ENCODE measurements around the gene TUSC7. TPM values are rescaled to one million over a fixed set of nuclear protein-coding genes. Genes with fewer than 3 reads are reported as not detected.
A peak's percentile ranks its signal among the peaks of the same experiment; 100 is the strongest.

Gene TUSC7
- total and polyA plus RNA-seq, 2 of the 4 experiments (the other 2 are of a cell fraction), result not detected

DNA sequence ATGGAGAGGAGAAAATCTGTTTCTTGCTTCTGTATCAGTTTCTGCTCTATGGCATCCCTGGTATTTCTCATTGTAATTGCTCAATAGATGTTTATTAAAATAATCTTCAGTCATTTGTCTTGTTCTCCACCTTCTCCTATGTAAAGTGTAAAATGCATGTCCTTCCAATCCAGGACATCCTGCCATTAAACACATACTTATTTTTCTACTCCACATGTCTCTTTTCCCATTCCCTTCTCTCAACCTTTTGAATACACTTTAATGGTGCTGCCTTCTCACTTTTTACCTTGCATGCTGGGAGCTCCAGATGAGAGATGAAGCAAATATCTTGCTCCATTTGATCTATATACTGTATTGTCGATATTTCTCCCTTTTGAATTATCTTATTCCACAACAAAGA, 49.7 kb downstream of the TUSC7 start:
- no peak overlapping the region for H3K4ac ChIP-seq (ENCODE audit: low read depth, low read length)
- DNase-seq (no peak), ATAC-seq (ENCODE audit: low read depth) (0 out of 2 replicates have a peak, but pooled peaks have one; percentile 32)
- no peak overlapping the region for H3K56ac ChIP-seq (ENCODE audit: extremely low read depth, insufficient read depth, low read length)
- no peak overlapping the region for H4K91ac ChIP-seq (ENCODE audit: insufficient read depth, low read depth, low read length)
- no peak overlapping the region for H2AFZ ChIP-seq (replicated peaks; ENCODE audit: low read length, poor library complexity)
- H4K5ac ChIP-seq (ENCODE audit: low read depth, low read length), result no peak overlapping the region
- no peak overlapping the region for H3K9ac ChIP-seq (ENCODE audit: low read depth, low read length)
- no peak overlapping the region for H3K14ac ChIP-seq (replicated peaks; ENCODE audit: low read depth, low read length)
- in situ Hi-C loops (cut with MboI; ENCODE audit: low sequenced_read_pairs), result loop anchor here (5.0 kb wide), 1 partner anchor 622 kb away; no protein-coding TSS in a partner anchor
- no peaks in the 10 kb centered on the region for H3K79me1 ChIP-seq (ENCODE audit: low read depth in 1 of 2, low read length in 2 of 2)
- no peak overlapping the region for H3K18ac ChIP-seq (ENCODE audit: low read depth, low read length)
- no peak overlapping the region for H2AK9ac ChIP-seq (replicated peaks; ENCODE audit: low read depth, low read length, poor library complexity)
- H2BK15ac ChIP-seq (ENCODE audit: low read depth, low read length), result no peak overlapping the region
- no CpG with 5 or more reads among the region's 1 CpG for WGBS, 2 experiments (ENCODE audit: extremely low coverage in 2 of 2, insufficient read length in 1 of 2)
- intact Hi-C loops (cut with micrococcal nuclease), result loop anchor here (5.0 kb wide), 4 partner anchors 147 to 927 kb away; no protein-coding TSS in a partner anchor
- no peaks in the 10 kb centered on the region for H3K27me3 ChIP-seq (ENCODE audit: control insufficient read depth, insufficient read depth, low read length)
- no peak overlapping the region for H3K27ac ChIP-seq (ENCODE audit: insufficient read depth, low read length)
- H2BK20ac ChIP-seq (ENCODE audit: low read depth, low read length), result no peak overlapping the region
- H4K20me1 ChIP-seq (ENCODE audit: insufficient read depth, low read length), result no peaks in the 10 kb centered on the region
- ChIA-PET POLR2A (ENCODE audit: unreplicated experiment) (no interaction called here), CTCF (interaction anchor here (1.3 kb wide), 1 partner anchor 12 kb away, joined by 5 read pairs; no protein-coding TSS in a partner anchor)
- no peak overlapping the region for H2BK120ac ChIP-seq (ENCODE audit: low read depth, low read length)
- H2AK5ac ChIP-seq (ENCODE audit: low read depth, low read length), result no peak overlapping the region
- no peak overlapping the region for H3K4me3 ChIP-seq (ENCODE audit: insufficient read depth, low read depth, low read length)
- H3K4me1 ChIP-seq (ENCODE audit: control insufficient read depth, insufficient read depth, low read length), result no peaks in the 10 kb centered on the region
- BruUV-seq (replicated peaks), result no TSS peak
- TF ChIP-seq MAFK (IDR thresholded peaks at IDR 0.05; ENCODE audit: low read depth, low read length), result no peak
- TF ChIP-seq, protein P1, sequence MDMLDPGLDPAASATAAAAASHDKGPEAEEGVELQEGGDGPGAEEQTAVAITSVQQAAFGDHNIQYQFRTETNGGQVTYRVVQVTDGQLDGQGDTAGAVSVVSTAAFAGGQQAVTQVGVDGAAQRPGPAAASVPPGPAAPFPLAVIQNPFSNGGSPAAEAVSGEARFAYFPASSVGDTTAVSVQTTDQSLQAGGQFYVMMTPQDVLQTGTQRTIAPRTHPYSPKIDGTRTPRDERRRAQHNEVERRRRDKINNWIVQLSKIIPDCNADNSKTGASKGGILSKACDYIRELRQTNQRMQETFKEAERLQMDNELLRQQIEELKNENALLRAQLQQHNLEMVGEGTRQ (IDR thresholded peaks at IDR 0.05; ENCODE audit: low read depth, low read length), result no peak
- no peak for TF ChIP-seq FOS (IDR thresholded peaks at IDR 0.05; ENCODE audit: low read depth, low read length)
- no peak for TF ChIP-seq BHLHE40 (IDR thresholded peaks at IDR 0.05; ENCODE audit: low read depth, low read length)
- TF ChIP-seq, protein P2, sequence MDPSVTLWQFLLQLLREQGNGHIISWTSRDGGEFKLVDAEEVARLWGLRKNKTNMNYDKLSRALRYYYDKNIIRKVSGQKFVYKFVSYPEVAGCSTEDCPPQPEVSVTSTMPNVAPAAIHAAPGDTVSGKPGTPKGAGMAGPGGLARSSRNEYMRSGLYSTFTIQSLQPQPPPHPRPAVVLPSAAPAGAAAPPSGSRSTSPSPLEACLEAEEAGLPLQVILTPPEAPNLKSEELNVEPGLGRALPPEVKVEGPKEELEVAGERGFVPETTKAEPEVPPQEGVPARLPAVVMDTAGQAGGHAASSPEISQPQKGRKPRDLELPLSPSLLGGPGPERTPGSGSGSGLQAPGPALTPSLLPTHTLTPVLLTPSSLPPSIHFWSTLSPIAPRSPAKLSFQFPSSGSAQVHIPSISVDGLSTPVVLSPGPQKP (IDR thresholded peaks at IDR 0.05; ENCODE audit: borderline replicate concordance, low read depth, low read length), result no peak
- TF ChIP-seq CHD1 (IDR thresholded peaks at IDR 0.05; ENCODE audit: low read depth, low read length), result no peak
- TF ChIP-seq RFX5 (IDR thresholded peaks at IDR 0.05; ENCODE audit: low read depth, low read length), result no peak
- no peaks in the 10 kb centered on the region for H3K9me3 ChIP-seq (ENCODE audit: control insufficient read depth, insufficient read depth, low read length)
- H3K36me3 ChIP-seq (ENCODE audit: control insufficient read depth, insufficient read depth, low read length), result no peaks in the 10 kb centered on the region
- no peak overlapping the region for H3K23ac ChIP-seq (ENCODE audit: low read depth, low read length)
- no peak overlapping the region for H3K4me2 ChIP-seq (ENCODE audit: low read depth, low read length)
- dilution Hi-C loops (cut with HindIII; ENCODE audit: low sequenced_read_pairs, unreplicated experiment), result no loop called here
- H3K9me1 ChIP-seq (ENCODE audit: insufficient read depth, low read length), result no peaks in the 10 kb centered on the region
- no peak overlapping the region for H4K8ac ChIP-seq (ENCODE audit: low read depth in 2 of 2, low read length in 2 of 2)
- no peak overlapping the region for H2BK5ac ChIP-seq (ENCODE audit: low read depth, low read length, poor library complexity, severe bottlenecking)
